ENCODE data around the gene DGKG.

DNA sequence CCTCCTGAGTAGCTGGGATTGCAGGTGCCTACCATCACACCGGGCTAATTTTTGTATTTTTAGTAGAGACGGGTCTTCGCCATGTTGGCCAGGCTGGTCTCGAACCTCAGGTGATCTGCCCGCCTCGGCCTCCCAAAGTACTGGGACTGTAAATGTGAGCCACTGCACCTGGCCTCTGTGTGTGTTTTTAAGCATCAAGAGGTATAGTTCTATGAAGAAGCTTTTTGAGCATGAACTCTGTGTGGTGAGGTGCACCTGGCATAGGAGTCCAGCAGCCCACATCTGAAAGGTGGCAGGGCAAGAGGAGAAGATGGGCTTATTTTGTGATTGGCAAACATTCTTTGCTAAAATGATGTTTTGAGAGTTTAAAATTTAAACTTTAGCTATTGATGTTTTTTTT is 118.0 kb downstream of the DGKG start:
- TF ChIP-seq EZH2 (IDR thresholded peaks at IDR 0.05) (no peak), POLR2AphosphoS5 (IDR thresholded peaks at IDR 0.05; ENCODE audit: borderline replicate concordance, low read depth, low read length) (no peak)

All from SK-N-MC (cell line).